ENCODE results near the gene TBX20.

TBX20 gene, protein sequence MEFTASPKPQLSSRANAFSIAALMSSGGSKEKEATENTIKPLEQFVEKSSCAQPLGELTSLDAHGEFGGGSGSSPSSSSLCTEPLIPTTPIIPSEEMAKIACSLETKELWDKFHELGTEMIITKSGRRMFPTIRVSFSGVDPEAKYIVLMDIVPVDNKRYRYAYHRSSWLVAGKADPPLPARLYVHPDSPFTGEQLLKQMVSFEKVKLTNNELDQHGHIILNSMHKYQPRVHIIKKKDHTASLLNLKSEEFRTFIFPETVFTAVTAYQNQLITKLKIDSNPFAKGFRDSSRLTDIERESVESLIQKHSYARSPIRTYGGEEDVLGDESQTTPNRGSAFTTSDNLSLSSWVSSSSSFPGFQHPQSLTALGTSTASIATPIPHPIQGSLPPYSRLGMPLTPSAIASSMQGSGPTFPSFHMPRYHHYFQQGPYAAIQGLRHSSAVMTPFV

DNA sequence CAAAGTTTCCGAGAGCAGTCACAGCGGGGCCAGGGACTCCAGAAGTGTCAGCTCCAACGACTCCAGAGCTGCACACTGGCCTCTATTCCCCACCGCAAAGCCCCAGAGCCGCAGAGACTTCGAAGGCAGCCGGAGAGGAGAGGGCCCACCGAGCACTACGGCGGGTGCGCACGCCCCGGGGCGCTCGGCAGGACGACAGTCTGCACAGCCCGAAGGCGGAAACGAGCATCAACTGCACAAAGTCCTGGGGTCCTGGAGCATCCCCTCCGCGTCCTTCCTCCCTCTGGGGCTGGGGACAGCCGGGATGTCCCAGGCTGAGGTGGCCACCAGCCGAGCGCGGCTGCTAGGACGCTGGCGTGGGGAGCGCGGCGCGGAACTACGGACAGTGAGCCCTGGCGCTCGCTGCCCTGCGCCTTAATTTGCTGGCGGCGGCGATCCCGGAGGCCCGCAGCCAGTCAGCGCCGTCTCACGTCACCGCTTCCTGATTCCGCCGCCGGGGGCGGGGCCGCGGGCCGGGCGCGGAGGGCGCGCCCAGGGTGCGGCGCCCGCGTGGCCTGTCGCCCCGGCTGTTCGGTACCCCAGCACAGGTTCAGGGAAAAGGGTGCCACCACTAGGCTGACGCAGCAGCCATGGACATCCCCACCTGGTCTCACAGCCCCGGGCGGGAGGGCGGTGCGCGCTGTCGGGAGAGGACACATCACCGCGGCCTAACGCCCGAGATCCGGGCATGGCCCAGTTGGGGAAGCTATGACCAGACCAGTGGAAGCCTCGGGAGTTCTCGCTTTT lies at the start of gene TBX20:
TBX20 (minus strand) TSS at position 391 of the 786 bp plus-strand sequence. CDS start 480 bp downstream, outside the sequence.
- no peak for DNase-seq

DNA sequence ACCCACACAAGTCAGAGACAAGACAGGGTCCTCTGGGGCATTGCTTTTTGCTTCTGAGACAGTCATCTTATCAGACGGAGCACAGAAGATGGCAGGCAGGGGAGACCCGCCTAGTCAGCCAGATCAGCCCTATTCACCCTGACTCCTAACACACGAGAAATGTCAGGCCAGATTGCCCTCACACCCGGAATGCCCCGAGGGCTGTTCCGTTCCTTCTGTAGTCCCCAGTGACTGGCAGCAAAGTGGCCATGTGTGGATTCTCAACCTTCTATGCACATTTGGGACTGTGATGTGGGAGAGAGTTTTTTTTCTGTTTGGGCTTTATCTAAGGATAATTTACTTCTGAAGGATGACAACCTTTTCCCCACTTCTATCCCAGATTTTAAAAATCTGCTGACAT lies 35.5 kb upstream of the TBX20 start:
- DNase-seq: no peak

DNA sequence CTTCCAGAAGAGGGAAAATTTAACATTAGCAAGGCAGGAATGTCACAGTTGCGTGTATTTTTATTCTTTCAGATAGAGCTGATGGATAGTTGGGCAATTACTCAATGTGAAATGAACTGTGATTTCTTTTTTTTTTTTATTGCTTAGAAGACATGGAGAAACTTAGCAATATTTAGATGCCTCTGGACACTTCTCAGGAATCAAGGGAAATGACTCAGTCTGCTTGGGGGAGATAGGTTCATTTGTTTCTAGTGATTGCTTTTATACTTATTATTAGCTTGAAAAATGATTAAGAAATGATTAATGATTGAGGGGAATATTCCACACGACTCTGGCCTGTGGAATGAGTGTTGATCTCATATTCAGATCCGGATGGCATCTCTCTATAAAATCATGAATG lies 33.1 kb upstream of the TBX20 start:
- no peak for DNase-seq

DNA sequence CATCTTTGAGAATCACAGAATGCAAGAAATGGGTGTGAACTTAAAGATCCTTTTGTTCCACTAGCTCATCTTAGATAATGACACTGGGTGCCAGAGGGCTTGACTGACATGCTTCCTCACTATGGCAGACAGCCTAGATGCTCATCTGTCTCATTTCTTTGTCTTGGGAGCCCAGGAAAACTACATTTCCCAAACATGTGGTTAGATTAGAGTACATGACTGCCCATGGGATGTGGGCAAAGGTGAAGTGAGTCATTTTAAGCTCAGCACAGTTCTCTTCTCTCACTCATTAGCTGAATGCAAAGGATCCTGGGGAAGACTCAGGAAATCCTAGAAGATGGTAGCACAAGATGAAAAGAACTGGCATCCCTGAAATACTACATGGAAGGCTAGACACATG lies 32.5 kb upstream of the TBX20 start:
- no peak for DNase-seq

DNA sequence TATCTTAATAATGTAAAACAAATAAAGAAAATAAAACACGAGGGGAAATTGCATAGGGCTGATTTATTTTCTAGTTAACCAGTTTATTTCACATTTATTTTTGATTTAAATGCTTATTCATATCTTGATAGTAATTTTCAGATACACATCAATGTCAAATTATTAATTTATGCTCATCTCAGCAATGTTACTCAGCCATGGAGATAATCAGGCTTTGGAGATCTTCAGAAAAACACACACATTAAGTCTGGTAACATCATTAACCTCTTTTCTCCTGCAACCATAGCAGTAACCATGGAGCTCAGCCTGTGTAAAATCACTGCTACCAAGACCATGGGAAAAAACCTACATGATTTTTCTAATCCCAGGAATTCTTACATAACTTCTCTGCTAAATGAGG lies 31.9 kb upstream of the TBX20 start:
- no peak for DNase-seq

DNA sequence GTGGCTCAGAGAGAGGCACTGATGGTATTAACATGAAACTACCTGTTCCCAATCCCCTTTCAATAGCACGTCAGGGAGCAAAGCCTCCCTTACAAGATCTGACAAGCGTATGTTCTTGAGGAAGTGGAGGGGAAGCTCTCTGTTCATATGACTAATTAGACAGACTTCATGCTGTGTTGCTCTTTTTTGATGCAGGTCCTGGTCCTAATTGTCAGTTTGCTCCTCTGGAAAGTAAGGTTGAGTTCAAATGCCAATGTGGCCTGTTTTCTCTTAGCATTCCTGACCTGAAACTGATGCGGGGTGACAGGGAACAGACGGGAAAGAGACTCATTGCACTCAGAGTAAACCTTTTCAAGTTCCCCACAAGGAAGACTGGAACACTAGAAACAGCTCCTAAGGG lies 27.0 kb upstream of the TBX20 start:
- DNase-seq: no peak

DNA sequence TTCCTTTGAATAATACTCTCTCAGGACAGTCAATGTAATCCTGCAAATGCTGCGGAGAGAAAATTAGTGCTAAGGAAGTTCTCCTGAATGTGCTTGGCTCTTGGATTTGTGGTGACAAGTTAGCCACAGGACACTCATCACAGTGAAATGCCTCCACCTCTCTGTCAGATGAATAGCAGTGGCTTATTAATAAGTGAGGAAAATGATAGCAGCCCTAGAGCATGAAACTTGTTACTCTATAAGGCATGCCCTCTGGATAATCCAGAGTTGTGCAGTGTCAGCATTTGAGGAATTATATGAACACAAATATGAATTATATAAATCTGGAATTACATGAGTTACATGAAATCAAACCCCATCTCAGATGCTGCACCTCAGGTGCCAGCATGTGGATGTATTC lies 23.5 kb upstream of the TBX20 start:
- DNase-seq: no peak

DNA sequence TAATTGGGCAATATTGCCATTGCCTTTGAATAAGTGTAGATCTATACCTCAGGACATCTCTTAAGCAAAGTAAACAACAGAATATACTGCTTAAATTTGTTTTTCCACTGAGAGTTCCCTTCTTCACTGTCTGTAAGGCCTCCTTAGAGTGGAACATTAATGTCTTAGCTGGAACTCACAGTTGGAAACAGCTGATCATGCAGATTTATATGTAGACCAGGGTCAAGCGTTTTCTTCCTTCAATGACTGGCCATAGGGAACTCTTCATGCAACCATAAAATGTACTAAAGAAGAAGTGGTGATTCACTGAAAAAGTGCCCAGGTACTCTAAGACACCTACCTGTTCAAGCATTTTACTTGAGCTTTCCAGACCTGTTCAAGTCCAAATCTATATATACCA lies 18.3 kb upstream of the TBX20 start:
- DNase-seq: no peak

DNA sequence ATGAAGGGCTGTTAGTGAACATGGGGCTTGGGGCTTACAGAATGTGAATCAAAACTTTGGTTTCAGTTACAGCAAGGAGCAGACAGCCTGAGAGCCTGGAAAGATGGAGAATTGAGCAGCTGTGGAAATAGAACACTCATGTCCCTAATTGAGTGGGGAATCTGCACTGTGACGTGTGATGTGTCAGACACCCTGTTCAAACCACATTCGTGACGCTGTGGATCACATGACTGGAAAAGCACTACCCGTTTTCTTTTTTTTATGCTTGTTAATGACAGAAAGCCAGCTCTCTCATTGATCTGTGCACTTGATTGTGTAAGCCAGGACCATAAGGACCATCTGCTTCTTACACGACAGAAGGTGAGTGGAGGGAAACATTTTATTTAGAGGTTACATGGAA lies 15.1 kb upstream of the TBX20 start:
- no peak for DNase-seq

DNA sequence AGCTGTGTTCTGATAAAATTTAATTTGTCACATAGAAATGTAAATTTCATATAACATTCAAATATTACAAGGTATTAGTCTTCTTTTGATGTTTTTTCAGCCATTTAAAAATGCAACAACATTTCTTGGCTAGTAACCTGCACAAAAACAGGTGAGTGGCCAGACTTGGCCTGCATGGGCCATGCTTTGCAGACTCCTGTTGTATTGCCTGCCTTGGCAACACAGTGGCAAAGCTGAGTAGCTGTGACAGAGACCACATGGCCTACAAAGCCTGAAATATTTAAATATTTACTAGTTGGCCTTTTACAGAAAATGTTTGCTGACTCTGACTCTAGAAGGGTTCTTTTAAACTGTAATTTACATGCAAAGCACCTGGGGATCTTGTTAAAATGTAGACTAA lies 13.5 kb upstream of the TBX20 start:
- DNase-seq: no peak

DNA sequence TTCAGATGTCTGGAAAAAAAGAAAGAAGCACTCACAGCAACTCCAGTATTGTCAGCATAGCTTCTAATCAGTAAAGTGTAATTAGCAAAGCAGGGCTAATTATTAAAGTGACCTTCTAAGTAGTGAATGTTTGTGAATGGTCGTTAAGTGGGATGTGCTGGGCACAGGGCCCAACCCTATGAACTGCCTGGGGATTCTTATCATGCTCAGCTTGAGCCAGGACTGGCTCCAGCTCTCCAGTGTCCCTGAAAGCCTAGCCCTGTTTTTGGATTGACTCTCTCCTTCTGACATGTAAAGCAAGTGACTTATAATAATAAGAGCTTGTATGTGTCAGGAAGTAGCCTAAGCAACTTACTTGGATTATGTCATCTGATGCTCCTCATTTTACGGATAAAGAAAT lies 9.5 kb upstream of the TBX20 start:
- no peak for DNase-seq

DNA sequence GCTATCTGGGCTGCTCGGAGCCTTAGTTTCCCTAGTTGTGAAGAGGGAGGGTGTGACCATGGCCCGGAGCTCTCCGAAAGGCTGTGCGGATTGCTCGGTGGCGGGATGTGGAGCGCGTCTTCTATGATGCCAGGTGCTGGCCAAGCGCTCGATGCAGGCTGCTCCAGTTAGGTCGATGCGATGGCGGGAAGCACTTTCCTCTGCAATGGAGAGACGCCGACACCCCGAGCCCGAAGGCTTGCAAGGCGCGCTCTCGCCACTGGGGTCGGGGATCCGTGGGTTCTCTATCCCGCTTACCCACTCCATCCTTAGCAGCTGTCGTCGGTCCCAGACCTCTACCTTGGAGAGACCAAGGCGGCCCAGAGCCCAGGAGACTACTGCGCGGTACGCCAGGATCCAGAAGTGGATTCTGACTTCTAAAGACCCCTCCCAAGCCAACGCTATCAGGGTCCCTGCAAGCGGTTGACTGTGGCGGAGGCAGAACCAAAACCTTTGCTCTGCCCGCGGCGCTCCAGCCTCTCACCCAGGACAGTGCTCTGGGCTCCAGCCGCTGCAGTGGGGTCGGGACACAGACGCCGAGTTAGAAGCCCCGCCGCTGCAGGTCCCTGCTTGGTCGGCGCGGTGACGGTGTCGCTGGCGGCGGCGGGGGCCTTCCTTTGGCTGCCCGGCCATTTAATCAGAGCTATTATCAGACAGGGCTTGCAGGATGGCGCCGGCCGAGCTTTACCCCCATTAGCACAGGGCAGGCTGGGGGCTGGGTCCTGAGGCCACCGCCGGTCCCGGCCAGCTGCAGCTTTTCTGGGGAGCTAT lies 7.8 kb upstream of the TBX20 start:
- no peak for DNase-seq

DNA sequence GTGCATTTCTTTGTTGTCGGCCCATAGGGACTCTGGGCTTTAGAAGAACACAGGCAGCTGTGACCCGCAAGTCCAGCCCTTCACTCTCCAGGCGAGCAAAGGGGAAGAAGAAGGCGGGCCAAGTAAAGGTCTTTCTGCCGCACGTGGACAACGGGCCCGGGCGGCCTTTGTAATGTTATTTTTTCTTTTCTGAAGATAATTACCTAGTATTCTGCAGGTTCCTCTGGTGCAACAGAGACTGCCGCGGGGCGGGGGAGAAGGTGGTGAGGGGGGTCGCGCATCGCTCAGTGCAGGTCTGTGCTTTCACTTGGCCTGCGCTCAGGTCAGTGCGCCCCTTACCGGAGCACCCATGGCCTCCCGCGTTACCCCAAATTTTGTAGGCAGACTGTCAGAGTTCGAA lies 7.1 kb upstream of the TBX20 start:
- DNase-seq: no peak

DNA sequence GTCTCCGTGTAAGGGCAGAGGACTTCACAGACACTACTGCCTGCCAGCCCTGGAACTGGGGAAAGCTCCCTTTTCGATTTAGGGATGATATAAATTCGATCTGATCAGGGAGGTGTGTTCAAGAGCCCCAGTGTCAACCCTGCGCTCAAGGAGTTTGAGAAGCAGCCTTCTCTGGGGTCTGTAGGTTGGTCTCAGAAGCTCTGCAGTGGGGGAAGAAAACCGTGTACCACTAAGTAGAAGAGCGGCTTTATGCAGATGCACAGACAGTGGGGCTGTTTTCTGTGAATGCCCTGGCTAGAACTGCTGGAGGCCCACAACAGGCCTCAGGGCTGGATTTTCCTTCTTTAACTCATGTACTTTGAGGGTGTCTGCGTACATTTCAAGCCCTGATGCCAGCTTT lies 6.3 kb upstream of the TBX20 start:
- DNase-seq: no peak

DNA sequence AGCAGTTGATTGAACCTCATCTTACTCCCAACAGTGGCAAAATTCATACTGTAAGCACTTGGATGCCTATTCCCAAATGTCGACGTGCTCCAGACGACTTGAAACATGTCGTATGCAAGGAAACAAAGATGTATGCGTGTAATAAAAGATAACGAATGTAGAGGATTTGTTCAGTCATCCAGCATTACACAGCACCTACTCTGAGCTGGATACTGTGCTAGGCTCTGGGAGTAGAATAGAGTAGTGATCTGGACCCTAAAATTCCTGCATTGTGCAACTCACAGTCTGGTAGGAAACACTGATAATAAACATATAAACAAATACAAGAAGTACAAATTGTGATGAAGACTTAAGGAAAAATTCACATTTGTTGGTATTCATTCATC lies 5.6 kb upstream of the TBX20 start:
- no peak for DNase-seq

DNA sequence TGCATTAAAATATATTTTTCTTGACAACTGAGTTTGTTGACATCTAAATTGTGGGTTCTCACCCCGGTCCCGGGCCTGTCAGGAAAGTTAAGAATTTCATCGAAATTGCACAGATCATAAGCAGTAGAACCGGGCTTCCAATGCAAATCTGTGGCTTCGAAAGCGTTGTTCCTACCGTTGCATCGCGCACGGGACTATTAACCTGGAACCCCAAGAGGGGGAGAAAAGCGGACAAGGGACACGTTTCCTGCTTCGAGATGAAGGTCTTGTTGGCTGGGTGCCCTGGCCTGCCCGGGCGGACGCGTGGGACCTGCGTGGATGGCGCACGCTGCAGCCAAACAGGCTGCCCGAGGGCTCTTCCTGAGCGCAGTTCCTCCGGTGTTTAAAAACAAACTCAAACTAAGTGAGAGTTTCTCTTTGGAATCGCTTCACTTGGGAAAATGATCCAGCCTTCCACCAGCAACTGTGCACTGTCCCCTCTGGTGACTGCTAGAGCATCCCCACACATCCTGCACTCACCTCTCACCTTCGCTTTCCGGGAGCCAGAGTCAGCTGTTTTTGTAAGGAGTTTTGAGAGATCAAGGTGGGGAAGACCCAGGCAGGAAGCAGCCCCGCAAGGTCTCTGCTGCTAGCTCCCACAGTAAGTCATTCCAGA lies 5.1 kb upstream of the TBX20 start:
- no peak for DNase-seq

DNA sequence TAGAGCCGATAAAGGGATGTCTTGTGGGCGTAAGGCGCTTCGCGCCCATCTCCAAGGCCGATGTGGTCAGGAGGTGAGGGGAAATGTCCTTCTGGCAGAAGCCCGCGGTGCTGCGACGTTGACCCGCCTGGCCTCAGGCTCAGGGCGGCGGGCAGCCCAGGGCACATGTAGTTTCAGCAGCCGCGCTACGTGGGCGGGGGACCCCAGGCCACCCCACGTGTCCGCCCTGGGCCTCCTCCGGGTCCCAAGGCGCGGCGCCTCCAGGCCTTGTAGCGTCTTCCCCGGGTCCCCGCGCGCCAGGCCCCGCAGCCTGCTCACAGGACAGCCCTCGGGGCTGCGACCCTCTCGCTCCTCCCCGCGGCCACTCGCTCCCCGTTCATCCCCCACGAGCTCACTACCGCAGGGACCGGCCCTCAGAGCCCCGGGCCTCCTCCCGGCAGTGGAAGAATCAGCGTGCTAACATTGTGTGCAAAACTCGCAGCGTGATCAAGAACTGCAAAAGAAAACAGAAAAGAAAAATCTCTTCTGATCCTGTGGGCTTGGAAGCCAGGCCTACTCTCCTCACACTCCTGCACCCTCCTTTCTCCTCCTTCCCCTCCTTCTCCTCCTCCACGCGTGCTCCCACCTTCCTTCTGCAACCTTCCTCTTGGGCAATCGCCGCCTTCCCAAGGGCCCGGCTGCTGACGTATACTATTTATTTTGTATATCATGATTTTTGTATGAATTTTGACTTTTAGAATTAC lies 4.4 kb upstream of the TBX20 start:
- no peak for DNase-seq

DNA sequence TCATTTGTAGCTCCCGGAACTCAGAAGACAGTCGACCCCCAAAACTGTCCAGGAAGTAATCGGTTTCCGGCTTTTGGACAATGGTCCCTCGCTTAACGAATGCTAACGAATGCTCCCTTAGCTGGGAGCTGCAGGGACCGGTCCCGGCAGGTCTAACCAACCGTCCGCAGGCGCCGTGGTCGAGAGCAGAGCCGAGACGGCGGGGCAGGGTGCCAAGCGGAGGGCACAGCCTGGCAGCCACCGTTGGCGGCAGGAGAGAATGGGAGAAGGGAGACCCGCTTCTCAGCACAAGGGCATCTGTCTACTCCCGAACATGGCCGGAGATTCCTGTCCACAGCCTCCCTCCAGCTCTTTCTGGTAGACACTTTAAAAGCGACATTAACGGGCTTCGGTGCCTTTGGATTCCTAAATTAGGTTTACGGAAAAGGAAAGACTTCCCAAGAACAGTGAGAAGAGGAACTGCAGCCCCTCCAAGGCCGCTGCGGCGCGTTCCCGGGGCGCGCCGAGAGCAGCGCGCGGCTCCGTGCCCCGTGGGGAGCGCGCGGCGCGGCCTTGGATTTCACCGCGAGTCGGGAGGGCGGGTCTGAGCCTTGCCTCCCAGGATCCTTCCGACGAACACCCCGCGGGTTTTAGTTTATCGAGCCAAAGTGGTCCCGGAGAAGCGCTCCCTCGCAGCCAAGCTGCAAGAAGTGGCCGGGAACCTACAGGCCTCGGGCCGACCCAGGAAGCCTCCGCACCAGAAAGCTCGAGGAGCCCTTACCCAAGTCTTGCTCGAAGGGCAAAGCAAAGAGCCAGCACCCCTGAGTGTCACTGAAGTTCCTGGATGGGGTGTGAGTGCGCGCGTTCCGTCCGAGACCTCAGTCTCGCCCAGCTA lies 3.6 kb upstream of the TBX20 start:
- DNase-seq: no peak

DNA sequence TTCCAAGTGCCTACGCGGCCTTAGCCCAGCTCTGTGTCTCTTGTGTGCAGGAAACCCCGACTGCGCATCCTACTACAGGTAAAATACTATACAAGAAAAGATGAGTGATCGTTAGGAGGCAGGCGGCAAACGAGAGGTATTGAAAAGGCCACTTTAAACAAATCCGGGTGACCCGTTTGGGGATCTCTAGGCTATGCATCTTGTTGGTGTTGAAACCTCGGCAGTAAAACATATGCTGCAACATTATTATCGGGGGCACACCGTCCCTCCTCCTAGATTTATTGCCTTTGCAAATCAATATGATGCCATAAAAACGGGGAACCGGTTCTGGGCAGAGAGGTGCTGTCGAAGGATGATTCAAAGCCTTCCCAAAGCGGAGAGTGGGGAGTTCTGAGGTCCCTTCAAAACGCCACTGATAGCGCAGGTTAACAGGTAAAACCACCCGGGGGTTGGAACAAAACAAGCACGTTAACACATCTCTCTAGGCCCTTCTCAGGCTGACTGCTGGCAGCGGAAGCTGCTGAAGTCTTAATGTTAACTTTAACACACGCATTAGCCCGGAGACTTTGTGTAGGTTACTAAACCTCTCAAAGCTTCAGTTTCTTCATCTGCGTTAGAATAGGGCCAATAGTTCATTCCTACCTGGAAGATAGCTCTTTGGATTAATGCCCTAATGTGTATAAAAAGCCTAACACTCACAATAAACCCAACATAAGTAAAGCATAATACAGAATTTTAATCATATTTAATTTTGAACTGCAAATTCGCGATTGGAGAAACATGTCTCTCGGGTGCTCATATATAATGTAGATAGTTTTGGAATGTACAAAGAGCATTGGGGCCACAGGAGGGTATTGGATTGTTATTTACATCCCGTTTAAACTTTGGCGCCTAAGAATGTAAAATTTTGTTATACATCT lies 2.6 kb upstream of the TBX20 start:
- DNase-seq: no peak
